ENCODE results near the gene COLEC12.

COLEC12 gene

GRCh38 chr18:475202-476031 is 25.1 kb downstream of the COLEC12 start:
- DNase-seq (ENCODE audit: low read depth in 2 of 2) = no peak

GRCh38 chr18:474416-474815 is 26.1 kb downstream of the COLEC12 start:
- DNase-seq (ENCODE audit: low read depth in 2 of 2) = no peak

GRCh38 chr18:473802-474201 is 26.7 kb downstream of the COLEC12 start:
- no peak for DNase-seq (ENCODE audit: low read depth in 2 of 2)

- no peak for DNase-seq (ENCODE audit: low read depth in 2 of 2)
Measured at GRCh38 chr18:471716-472115, 28.8 kb downstream of the COLEC12 start.

GRCh38 chr18:470661-471501 is 29.6 kb downstream of the COLEC12 start:
- DNase-seq (ENCODE audit: low read depth in 2 of 2) = no peak

GRCh38 chr18:468955-469790 is 31.3 kb downstream of the COLEC12 start:
- no peak for DNase-seq (ENCODE audit: low read depth in 2 of 2)

- DNase-seq (ENCODE audit: low read depth in 2 of 2) = no peak
Measured at GRCh38 chr18:463827-464541, 36.5 kb downstream of the COLEC12 start.

GRCh38 chr18:463403-463802 is 37.1 kb downstream of the COLEC12 start:
- DNase-seq (ENCODE audit: low read depth in 2 of 2) = no peak

GRCh38 chr18:461762-462161 is 38.7 kb downstream of the COLEC12 start:
- DNase-seq (ENCODE audit: low read depth in 2 of 2) = no peak

- DNase-seq (ENCODE audit: low read depth in 2 of 2) = no peak
Measured at GRCh38 chr18:460791-461190, 39.7 kb downstream of the COLEC12 start.

GRCh38 chr18:459814-460593 is 40.5 kb downstream of the COLEC12 start:
- no peak for DNase-seq (ENCODE audit: low read depth in 2 of 2)

GRCh38 chr18:457521-458412 is 42.7 kb downstream of the COLEC12 start:
- DNase-seq (ENCODE audit: low read depth in 2 of 2) = no peak

GRCh38 chr18:457140-457519 is 43.4 kb downstream of the COLEC12 start:
- no peak for DNase-seq (ENCODE audit: low read depth in 2 of 2)

- DNase-seq (ENCODE audit: low read depth in 2 of 2) = no peak
Measured at GRCh38 chr18:456361-457139, 44.0 kb downstream of the COLEC12 start.

- no peak for DNase-seq (ENCODE audit: low read depth in 2 of 2)
Measured at GRCh38 chr18:453400-453799, 47.1 kb downstream of the COLEC12 start.

- DNase-seq (ENCODE audit: low read depth in 2 of 2) = no peak
Measured at GRCh38 chr18:452816-453215, 47.7 kb downstream of the COLEC12 start.

- DNase-seq (ENCODE audit: low read depth in 2 of 2) = no peak
Measured at GRCh38 chr18:449374-449773, 51.1 kb downstream of the COLEC12 start.

GRCh38 chr18:448116-448790 is 52.2 kb downstream of the COLEC12 start:
- DNase-seq (ENCODE audit: low read depth in 2 of 2) = no peak

Measured in stimulated activated CD8-positive, alpha-beta memory T cell treated with anti-CD3 and anti-CD28 coated beads, Interleukin-15, amount 100 ng/mL, for 4 hours (primary cell).